Endothelial cell of umbilical vein (primary cell): Measurements from ENCODE around the gene EDEM3. TPM values are rescaled to one million over a fixed set of nuclear protein-coding genes. Genes with fewer than 3 reads are reported as not detected.

ENCODE experiments used
- Bru-seq: library from RNA; stranded (reverse); fragments of 400-500 nt; gene quantifications from one replicate; lab custom pipeline; 2021; lab: Mats Ljungman, UMichigan
- BruChase-seq, 2 experiments: library from RNA; stranded (reverse); fragments of 400-500 nt; gene quantifications; one replicate each; lab custom pipeline; 2021; lab: Mats Ljungman, UMichigan
- BruUV-seq: library from RNA; stranded (reverse); fragments of 400-500 nt; replicated peaks from 2 replicates; lab custom pipeline; 2021; lab: Mats Ljungman, UMichigan
- CTCF ChIA-PET: fragments of 300-600, 350-600 bp; sonication (Branson Sonifier 250); formaldehyde crosslinking; loops from one replicate; lab custom pipeline; 2021; ENCODE audit warnings: antibody characterized with exemption, inconsistent platforms; lab: Charles Lee
- POLR2A ChIA-PET: fragments of 300-600, 350-600 bp; sonication (Branson Sonifier 250); formaldehyde crosslinking; loops from one replicate; lab custom pipeline; 2021; ENCODE audit warnings: antibody characterized with exemption, inconsistent platforms; lab: Charles Lee
- DNase-seq: peaks from one replicate; pipeline ENCODE4 v3.0.0-alpha.2; 2011; ENCODE audit warnings: low read depth, low spot score
- FAIRE-seq: peaks from 2 replicates; lab custom pipeline; 2011; peaks lifted over from hg19 to GRCh38; lab: Jason Lieb, UNC
- H2AFZ ChIP-seq: 2 replicates; pipeline ENCODE4 v1.6.0; 2012; ENCODE audit warnings: low read depth, low read length, control low read depth, inconsistent platforms
- H3K27ac ChIP-seq: 2 replicates; pipeline ENCODE4 v1.5.1; 2011; ENCODE audit warnings: low read depth, mild to moderate bottlenecking, control low read depth, low read length, moderate library complexity; ENCODE audit not compliant: insufficient read depth
- H3K27me3 ChIP-seq, 2 experiments: 2 replicates each; pipeline versions ENCODE4 v1.6.0 to v1.6.1; 2011; ENCODE audit warnings: low read length in 2 of 2, mixed read lengths in 1 of 2; ENCODE audit not compliant: control insufficient read depth in 2 of 2, insufficient read depth in 2 of 2
- H3K36me3 ChIP-seq, 2 experiments: 2 replicates in 1 of 2; 3 replicates in 1 of 2; pipeline ENCODE4 v1.5.1; 2011; ENCODE audit warnings: low read length in 2 of 2, mild to moderate bottlenecking in 1 of 2, moderate library complexity in 1 of 2; ENCODE audit not compliant: control insufficient read depth in 2 of 2, insufficient read depth in 2 of 2; ENCODE audit errors: extremely low read depth in 1 of 2
- H3K4me1 ChIP-seq: 3 replicates; pipeline ENCODE4 v1.5.1; 2011; ENCODE audit warnings: mild to moderate bottlenecking, low read length; ENCODE audit not compliant: control insufficient read depth, insufficient read depth; ENCODE audit errors: extremely low read depth
- H3K4me2 ChIP-seq: 2 replicates; pipeline ENCODE4 v1.6.1; 2011; ENCODE audit warnings: low read length, control low read depth, mixed read lengths; ENCODE audit not compliant: insufficient read depth
- H3K4me3 ChIP-seq, 3 experiments: fragments of 200-600 bp in 1 of 3; sonication (generic), shearing (Covaris generic) in 1 of 3; replicated peaks in 1 of 3; 2 replicates each; pipeline ENCODE4 v1.5.1; 2011 to 2016; ENCODE audit warnings: control low read depth in 3 of 3, low read length in 3 of 3, mild to moderate bottlenecking in 2 of 3, inconsistent platforms in 1 of 3, low read depth in 1 of 3, moderate library complexity in 1 of 3; ENCODE audit not compliant: insufficient read depth in 1 of 3
- H3K79me2 ChIP-seq: 2 replicates; pipeline ENCODE4 v1.6.0; 2012; ENCODE audit warnings: low read length, inconsistent platforms; ENCODE audit not compliant: control insufficient read depth, insufficient read depth
- H3K9ac ChIP-seq: replicated peaks from 2 replicates; pipeline ENCODE3; 2011; ENCODE audit warnings: low read length, control low read depth; ENCODE audit not compliant: insufficient read depth; ENCODE audit errors: extremely low read depth
- H3K9me1 ChIP-seq: replicated peaks from 3 replicates; pipeline ENCODE4 v1.6.0; 2011; ENCODE audit warnings: mild to moderate bottlenecking, low read length; ENCODE audit not compliant: control insufficient read depth, insufficient read depth; ENCODE audit errors: extremely low read depth
- H3K9me3 ChIP-seq: replicated peaks from 2 replicates; pipeline ENCODE4 v1.5.1; 2012; ENCODE audit warnings: low read length, inconsistent platforms; ENCODE audit not compliant: control insufficient read depth, insufficient read depth
- H4K20me1 ChIP-seq: replicated peaks from 2 replicates; pipeline ENCODE3; 2011; ENCODE audit warnings: mild to moderate bottlenecking, low read length; ENCODE audit not compliant: control insufficient read depth, insufficient read depth; ENCODE audit errors: extremely low read depth
- EZH2 ChIP-seq: IDR thresholded peaks from 2 replicates; pipeline ENCODE4 v1.6.1; 2012; ENCODE audit warnings: borderline replicate concordance, low read depth, mild to moderate bottlenecking, moderate library complexity, low read length, inconsistent platforms; ENCODE audit not compliant: severe bottlenecking
- FOS ChIP-seq: IDR thresholded peaks from 2 replicates; pipeline ENCODE4 v1.6.1; 2011; ENCODE audit warnings: mild to moderate bottlenecking, low read length, moderate library complexity, borderline replicate concordance; ENCODE audit not compliant: insufficient read depth
- JUN ChIP-seq: IDR thresholded peaks from 2 replicates; pipeline ENCODE4 v1.6.1; 2011; ENCODE audit warnings: borderline replicate concordance, low read depth; ENCODE audit not compliant: insufficient read length, insufficient read depth
- MYC ChIP-seq: IDR thresholded peaks from one replicate; pipeline ENCODE4 v1.6.1; 2011; ENCODE audit warnings: mild to moderate bottlenecking, low read depth, low read length
- POLR2A ChIP-seq: IDR thresholded peaks from 2 replicates; pipeline ENCODE4 v1.6.1; 2012; ENCODE audit warnings: low read depth, mild to moderate bottlenecking, control low read depth, low read length
- POLR2AphosphoS5 ChIP-seq: IDR thresholded peaks from 2 replicates; pipeline ENCODE4 v1.6.1; 2012; ENCODE audit warnings: low read depth, mild to moderate bottlenecking, control low read depth, low read length, moderate library complexity; ENCODE audit not compliant: insufficient read depth
- dilution Hi-C: fragments of 300-500 bp; cut with MboI; formaldehyde crosslinking; loops from one replicate; pipeline ENCODE4 v1.15.0; 2019; ENCODE audit warnings: low sequenced_read_pairs; ENCODE audit not compliant: extremely low pct_ligation_motif_present
- intact Hi-C: fragments of 100-400 bp; cut with micrococcal nuclease; formaldehyde crosslinking; loops from one replicate; pipeline ENCODE4 v1.10.0; 2022
- long read RNA-seq: library from polyadenylated mRNA; stranded (forward); transcript quantifications from one replicate; pipeline ENCODE4 v2.0.0, GENCODE V29; 2021
- polyA minus RNA-seq, 3 experiments: library from RNA; depleted of rRNA, polyadenylated mRNA; stranded (reverse); fragments of >200 nt; gene quantifications; 1 replicate in 1 of 3; 2 replicates in 2 of 3; pipeline ENCODE4 v1.2.3, GENCODE V29; 2011
- polyA plus RNA-seq, 4 experiments: library from polyadenylated mRNA; depleted of rRNA in 3 of 4; stranded (reverse) in 3 of 4; unstranded in 1 of 4; fragments of >200 nt; gene quantifications; 2 replicates each; pipeline versions ENCODE4 v1.2.1 to v1.2.3, GENCODE V29; 2011 to 2012; ENCODE audit warnings: missing spikeins in 1 of 4
- total RNA-seq: library from RNA; stranded (reverse); gene quantifications from 2 replicates; pipeline ENCODE4 v1.2.3, GENCODE V29; 2021

EDEM3 gene
- total RNA-seq (26.3 and 33.5 TPM in 2 replicates), polyA plus RNA-seq (3.4 and 6.6 TPM in 2 replicates), polyA minus RNA-seq (75.1 and 76.4 TPM in 2 replicates), Bru-seq, nascent RNA (percentile 73 among the genes with signal in this experiment), BruChase-seq, experiment 1, labeled RNA remaining after a 6-hour chase (percentile 82 among the genes with signal in this experiment), BruChase-seq, experiment 2, labeled RNA remaining after a 2-hour chase (percentile 75 among the genes with signal in this experiment)
- 7.4 and 9.0 TPM in 2 replicates for polyA plus RNA-seq (2011; cell fraction: cytosol; rRNA removed)
- polyA plus RNA-seq (2011; cell fraction: nucleus; rRNA removed): 19.9 and 20.9 TPM in 2 replicates
- polyA plus RNA-seq (2012): 18.1 and 20.7 TPM in 2 replicates
- polyA minus RNA-seq (2011; cell fraction: cytosol; rRNA and poly(A)+ RNA removed): 23.1 TPM
- polyA minus RNA-seq (2011; cell fraction: nucleus; rRNA and poly(A)+ RNA removed): 16.1 and 20.5 TPM in 2 replicates
- long read RNA-seq, full-length matches to known transcripts: 35 of 51 reads
- long read RNA-seq, partial matches to known transcripts: 11 of 51 reads
- long read RNA-seq, other reads (novel, unspliced or antisense): 5 of 51 reads

GRCh38 chr1:184754476-184755225 lies at the start of gene EDEM3:
EDEM3 (minus strand) TSS chr1:184754858; CDS start chr1:184754646, 212 bp downstream.
- Histone ChIP-seq H3K4me1 (peaks cover 16% of the 10 kb centered on the region), H3K9me1 (no peaks in the 10 kb centered on the region), H3K9me3 (no peaks in the 10 kb centered on the region), H3K36me3 (no peaks in the 10 kb centered on the region), H3K9ac (peak within 1 kb of the TSS; percentile 79), H4K20me1 (no peaks in the 10 kb centered on the region), H3K4me2 (peak within 1 kb of the TSS; percentile 88), H3K4me3 (peak within 1 kb of the TSS; percentile 59 to 83 (median 81)), H3K27ac (peak within 1 kb of the TSS; percentile 76), H3K79me2 (peaks cover 13% of the 10 kb centered on the region), H2AFZ (peak within 1 kb of the TSS; percentile 95), H3K27me3 (peaks cover 0 to 3% of the 10 kb centered on the region in 2 experiments)
- peak; percentile 93 for TF ChIP-seq POLR2A
- TF ChIP-seq MYC: no peak
- no peak for TF ChIP-seq JUN
- peak; percentile 71 for TF ChIP-seq POLR2AphosphoS5
- TF ChIP-seq EZH2: no peak
- TF ChIP-seq FOS: no peak
- dilution Hi-C loops: no loop called here
- DNase-seq: peak; percentile 99
- CTCF ChIA-PET: interaction anchor here (0.8 to 3.0 kb wide), 5 partner anchors 14 to 980 kb away, joined by 3 to 16 read pairs (median 4); partner anchors contain the start of gene HMCN1
- POLR2A ChIA-PET: no interaction called here
- BruUV-seq: no TSS peak
- intact Hi-C loops: loop anchor here (1.0 to 5.0 kb wide), 4 partner anchors 38 to 418 kb away; partner anchors contain the start of gene SWT1
- FAIRE-seq: peak; percentile 99
